GM18909 (cell line): Measurements from ENCODE around the gene NOVA2.

Experiments
- ATAC-seq: cut with Tn5 transposase; IDR thresholded peaks from one replicate; pipeline ENCODE4 v1.9.1; 2021; ENCODE audit warnings: mild to moderate bottlenecking; ENCODE audit not compliant: unreplicated experiment, poor library complexity

The NOVA2 gene

GRCh38 chr19:45933759-45934158 lies 39.9 kb downstream of the NOVA2 start:
- ATAC-seq: no peak

- no peak for ATAC-seq
Measured at GRCh38 chr19:45931055-45931454, 42.6 kb downstream of the NOVA2 start.

- no peak for ATAC-seq
Measured at GRCh38 chr19:45929247-45929646, 44.4 kb downstream of the NOVA2 start.

- ATAC-seq: peak; percentile 61
Measured at GRCh38 chr19:45927565-45928261, 46.0 kb downstream of the NOVA2 start.

GRCh38 chr19:45924891-45925447 lies 48.7 kb downstream of the NOVA2 start:
- no peak for ATAC-seq

- ATAC-seq: no peak
Measured at GRCh38 chr19:45922281-45922680, 51.4 kb downstream of the NOVA2 start.

GRCh38 chr19:45920458-45920857 lies 53.2 kb downstream of the NOVA2 start:
- no peak for ATAC-seq

GRCh38 chr19:45919678-45920077 lies 54.0 kb downstream of the NOVA2 start:
- ATAC-seq: no peak

- ATAC-seq: no peak
Measured at GRCh38 chr19:45918721-45919120, 54.9 kb downstream of the NOVA2 start.

GRCh38 chr19:45917421-45918091 lies 56.1 kb downstream of the NOVA2 start:
- no peak for ATAC-seq

GRCh38 chr19:45913874-45914830 lies 59.5 kb downstream of the NOVA2 start, which contains the start of gene NANOS2:
NANOS2 (minus strand) TSS chr19:45914778; CDS start chr19:45914693, 85 bp downstream.
- ATAC-seq: no peak

GRCh38 chr19:45911291-45911690 lies 62.4 kb downstream of the NOVA2 start:
- no peak for ATAC-seq

- ATAC-seq: no peak
Measured at GRCh38 chr19:45908956-45909355, 64.7 kb downstream of the NOVA2 start.

- ATAC-seq: no peak
Measured at GRCh38 chr19:45906221-45906620, 67.4 kb downstream of the NOVA2 start.

GRCh38 chr19:45905011-45905410 lies 68.7 kb downstream of the NOVA2 start:
- ATAC-seq: no peak

GRCh38 chr19:45902651-45903625 lies 70.7 kb downstream of the NOVA2 start:
- peak; percentile 95 for ATAC-seq

- ATAC-seq: no peak
Measured at GRCh38 chr19:45901912-45902650, 71.6 kb downstream of the NOVA2 start, which contains the start of gene MYPOP. MYPOP (minus strand) TSS chr19:45902613; CDS start chr19:45901773, 840 bp downstream.

- ATAC-seq: no peak
Measured at GRCh38 chr19:45901432-45901911, 72.2 kb downstream of the NOVA2 start.
